H1 (cell line): ENCODE measurements around the gene CHN2. TPM values are rescaled to one million over a fixed set of nuclear protein-coding genes. Genes with fewer than 3 reads are reported as not detected.

Source experiments
- CTCF ChIA-PET: fragments of 300-600 bp; sonication (Branson Sonifier 250); formaldehyde crosslinking; loops from one replicate; lab custom pipeline; 2021; ENCODE audit not compliant: partially characterized antibody; lab: Charles Lee
- POLR2A ChIA-PET: fragments of 300-600 bp; sonication (Branson Sonifier 250); formaldehyde crosslinking; loops from one replicate; lab custom pipeline; 2021; ENCODE audit warnings: inconsistent platforms; ENCODE audit not compliant: partially characterized antibody; lab: Charles Lee
- DNase-seq, 2 experiments: peaks; one replicate each; pipeline versions ENCODE4 v3.0.0 to v3.0.0-alpha.2; 2010 to 2022; ENCODE audit warnings: low spot score in 2 of 2, low read depth in 1 of 2, mixed read lengths in 1 of 2
- FAIRE-seq: peaks from 2 replicates; lab custom pipeline; 2011; peaks lifted over from hg19 to GRCh38; lab: Jason Lieb, UNC
- H2AFZ ChIP-seq: 2 replicates; pipeline ENCODE4 v1.8.1; 2012; ENCODE audit warnings: low read length, inconsistent platforms
- H2AK5ac ChIP-seq: 2 replicates; pipeline ENCODE4 v1.6.1; 2013; ENCODE audit warnings: low read depth, low read length
- H2BK120ac ChIP-seq: replicated peaks from 2 replicates; pipeline ENCODE3; 2013; ENCODE audit warnings: low read depth, low read length, inconsistent platforms
- H2BK12ac ChIP-seq: 2 replicates; pipeline ENCODE4 v1.6.1; 2013; ENCODE audit warnings: low read depth, low read length
- H2BK15ac ChIP-seq: 2 replicates; pipeline ENCODE4 v1.6.1; 2013; ENCODE audit warnings: low read length
- H2BK20ac ChIP-seq: 2 replicates; pipeline ENCODE4 v1.6.1; 2013; ENCODE audit warnings: low read length
- H2BK5ac ChIP-seq: 2 replicates; pipeline ENCODE4 v1.6.1; 2013; ENCODE audit warnings: low read depth, low read length
- H3K14ac ChIP-seq: 2 replicates; pipeline ENCODE4 v1.6.1; 2013; ENCODE audit warnings: inconsistent platforms; ENCODE audit not compliant: insufficient read length
- H3K18ac ChIP-seq: 2 replicates; pipeline ENCODE4 v1.6.1; 2013; ENCODE audit warnings: low read length; ENCODE audit errors: extremely low read depth
- H3K23ac ChIP-seq: 2 replicates; pipeline ENCODE4 v1.6.1; 2013; ENCODE audit warnings: inconsistent platforms; ENCODE audit not compliant: insufficient read length
- H3K23me2 ChIP-seq: 2 replicates; pipeline ENCODE4 v1.6.1; 2013; ENCODE audit warnings: low read depth, low read length
- H3K27ac ChIP-seq: 2 replicates; pipeline ENCODE4 v1.6.1; 2011; ENCODE audit warnings: low read depth, low read length, inconsistent platforms
- H3K27me3 ChIP-seq, 4 experiments: replicated peaks in 1 of 4; 1 replicate in 1 of 4; 2 replicates in 3 of 4; pipeline versions ENCODE4 v1.6.1 to v1.8.1; 2011 to 2013; ENCODE audit warnings: low read length in 3 of 4, mild to moderate bottlenecking in 3 of 4, inconsistent platforms in 2 of 4, mixed read lengths in 2 of 4, moderate library complexity in 1 of 4; ENCODE audit not compliant: control insufficient read depth in 3 of 4, insufficient read depth in 3 of 4; ENCODE audit errors: extremely low read depth in 1 of 4
- H3K36me3 ChIP-seq, 4 experiments: 2 replicates each; pipeline versions ENCODE4 v1.6.1 to v1.8.1; 2011 to 2013; ENCODE audit warnings: mild to moderate bottlenecking in 4 of 4, low read length in 3 of 4, moderate library complexity in 2 of 4, control low read depth in 1 of 4, inconsistent platforms in 1 of 4; ENCODE audit not compliant: insufficient read depth in 4 of 4, control insufficient read depth in 2 of 4
- H3K4ac ChIP-seq: replicated peaks from 2 replicates; pipeline ENCODE3; 2013; ENCODE audit warnings: low read length, low read depth, mixed read lengths, inconsistent platforms; ENCODE audit not compliant: insufficient read length
- H3K4me1 ChIP-seq, 4 experiments: replicated peaks in 1 of 4; 1 replicate in 1 of 4; 2 replicates in 3 of 4; pipeline versions ENCODE4 v1.6.1 to v1.8.1; 2011 to 2013; ENCODE audit warnings: low read length in 3 of 4, inconsistent platforms in 2 of 4, mixed read lengths in 1 of 4; ENCODE audit not compliant: insufficient read depth in 4 of 4, control insufficient read depth in 3 of 4
- H3K4me2 ChIP-seq, 2 experiments: 2 replicates each; pipeline versions ENCODE4 v1.6.1 to v1.8.1; 2011 to 2013; ENCODE audit warnings: low read depth in 2 of 2, low read length in 2 of 2, control low read depth in 1 of 2, inconsistent platforms in 1 of 2, mild to moderate bottlenecking in 1 of 2; ENCODE audit not compliant: insufficient read depth in 1 of 2
- H3K4me3 ChIP-seq, 4 experiments: fragments of 200-600, 300-600 bp in 1 of 4; sonication (generic), shearing (Covaris generic), sonication (Bioruptor Twin) in 1 of 4; 2 replicates each; pipeline versions ENCODE4 v1.5.1 to v1.8.1; 2011 to 2016; ENCODE audit warnings: low read length in 4 of 4, low read depth in 3 of 4, control low read depth in 2 of 4, inconsistent platforms in 2 of 4, mild to moderate bottlenecking in 2 of 4, mixed read lengths in 1 of 4, moderate library complexity in 1 of 4; ENCODE audit not compliant: insufficient read depth in 2 of 4; ENCODE audit errors: extremely low read depth in 1 of 4
- H3K56ac ChIP-seq: replicated peaks from 2 replicates; pipeline ENCODE3; 2013; ENCODE audit warnings: low read depth, mild to moderate bottlenecking, mixed read lengths, low read length, inconsistent platforms; ENCODE audit not compliant: insufficient read length
- H3K79me1 ChIP-seq: 2 replicates; pipeline ENCODE4 v1.6.1; 2013; ENCODE audit warnings: low read depth, low read length, control low read depth
- H3K79me2 ChIP-seq, 2 experiments: 2 replicates each; pipeline versions ENCODE4 v1.6.1 to v1.8.1; 2012 to 2013; ENCODE audit warnings: low read length in 2 of 2, mild to moderate bottlenecking in 2 of 2, inconsistent platforms in 1 of 2; ENCODE audit not compliant: insufficient read depth in 2 of 2, control insufficient read depth in 1 of 2
- H3K9ac ChIP-seq, 4 experiments: replicated peaks in 1 of 4; 1 replicate in 1 of 4; 2 replicates in 3 of 4; pipeline versions ENCODE4 v1.6.1 to v1.8.1; 2011 to 2013; ENCODE audit warnings: low read depth in 3 of 4, low read length in 3 of 4, control low read depth in 2 of 4, mild to moderate bottlenecking in 2 of 4, moderate library complexity in 2 of 4, inconsistent platforms in 1 of 4; ENCODE audit errors: extremely low read depth in 1 of 4
- H3K9me3 ChIP-seq, 2 experiments: 2 replicates each; pipeline versions ENCODE4 v1.6.1 to v1.8.1; 2012 to 2013; ENCODE audit warnings: mild to moderate bottlenecking in 2 of 2, moderate library complexity in 2 of 2, control low read depth in 1 of 2, inconsistent platforms in 1 of 2, low read depth in 1 of 2, low read length in 1 of 2, mixed read lengths in 1 of 2; ENCODE audit not compliant: insufficient read depth in 2 of 2
- H4K20me1 ChIP-seq, 2 experiments: replicated peaks in 1 of 2; 2 replicates each; pipeline versions ENCODE3 to v1.8.1; 2011 to 2013; ENCODE audit warnings: inconsistent platforms in 2 of 2, low read length in 2 of 2, mild to moderate bottlenecking in 1 of 2; ENCODE audit not compliant: insufficient read depth in 2 of 2, control insufficient read depth in 1 of 2
- H4K5ac ChIP-seq: 2 replicates; pipeline ENCODE4 v1.6.1; 2013; ENCODE audit warnings: low read length, low read depth, mixed read lengths, inconsistent platforms; ENCODE audit not compliant: insufficient read length
- H4K8ac ChIP-seq: 2 replicates; pipeline ENCODE4 v1.8.0; 2013; ENCODE audit warnings: mild to moderate bottlenecking, moderate library complexity, low read length, inconsistent platforms; ENCODE audit not compliant: insufficient read depth; ENCODE audit errors: extremely low read depth
- H4K91ac ChIP-seq: replicated peaks from 2 replicates; pipeline ENCODE3; 2013; ENCODE audit warnings: low read length, mixed read lengths, inconsistent platforms; ENCODE audit not compliant: insufficient read length
- ASH2L ChIP-seq: fragments of 200-600, 300-600 bp; sonication (generic); IDR thresholded peaks from one replicate; pipeline ENCODE4 v1.7.1; 2017; ENCODE audit warnings: low read length
- EP300 ChIP-seq, 2 experiments: IDR thresholded peaks; 1 replicate in 1 of 2; 2 replicates in 1 of 2; pipeline ENCODE4 v1.6.1; 2011 to 2012; ENCODE audit warnings: low read depth in 2 of 2, low read length in 2 of 2, mild to moderate bottlenecking in 2 of 2, borderline replicate concordance in 1 of 2, inconsistent platforms in 1 of 2, moderate library complexity in 1 of 2
- HDAC6 ChIP-seq: IDR thresholded peaks from one replicate; pipeline ENCODE4 v1.7.1; 2012; ENCODE audit warnings: low read depth, mild to moderate bottlenecking, inconsistent platforms, low read length, moderate library complexity
- POU5F1 ChIP-seq: IDR thresholded peaks from 2 replicates; pipeline ENCODE4 v1.6.1; 2011; ENCODE audit warnings: low read depth, mild to moderate bottlenecking, low read length, moderate library complexity
- RBBP5 ChIP-seq: IDR thresholded peaks from 2 replicates; pipeline ENCODE4 v1.7.1; 2012; ENCODE audit warnings: low read depth, mild to moderate bottlenecking, inconsistent platforms, low read length, moderate library complexity, borderline replicate concordance
- RFX5 ChIP-seq: IDR thresholded peaks from 2 replicates; pipeline ENCODE4 v1.6.1; 2011; ENCODE audit warnings: low read depth, low read length, improper control_type of control experiment, borderline replicate concordance
- polyA plus RNA-seq, 7 experiments: library from polyadenylated mRNA; depleted of rRNA in 3 of 7; stranded (reverse) in 5 of 7; unstranded in 2 of 7; fragments of >200 nt in 5 of 7; fragments of 200-250 nt in 2 of 7; gene quantifications; 1 replicate in 5 of 7; 2 replicates in 1 of 7; 4 replicates in 1 of 7; pipeline versions ENCODE4 v1.2.1 to v1.2.3, GENCODE V29; 2011 to 2013; ENCODE audit warnings: missing spikeins in 2 of 7, mixed read lengths in 2 of 7
- total RNA-seq: library from RNA; stranded (reverse); fragmentation: NEBNext Ultra II Directional; extraction: Animal tissue kit (Norgen Biotek cat#: 25700); gene quantifications from 2 replicates; pipeline ENCODE4 v1.2.1, GENCODE V29; 2021

CHN2 gene
- total and polyA plus RNA-seq, 2 of the 8 experiments (the other 6 are each of a cell fraction or from before 2014, with no cell fraction given) = 2.9 to 4.8 TPM

- CTCF ChIA-PET = interaction anchor here (0.6 to 6.8 kb wide), 16 partner anchors 11 to 370 kb away, joined by 3 to 67 read pairs (median 4); no protein-coding TSS in a partner anchor
- Histone ChIP-seq H2BK12ac (no peak overlapping the region), H3K27ac (no peak overlapping the region)
- TF ChIP-seq POU5F1 (peak; percentile 78), ASH2L (no peak), HDAC6 (no peak), EP300 (IDR thresholded peaks at IDR 0.05; ENCODE audit: borderline replicate concordance in 1 of 2, low read depth in 2 of 2, low read length in 2 of 2) (peak in 1 of 2 experiments; percentile 59; a peak in 1 of 3 replicates), RBBP5 (no peak), RFX5 (no peak)
These were observed 101.8 kb downstream of the CHN2 start for GRCh38 chr7:29296421-29296820.

More at GRCh38 chr7:29296421-29296820, 101.8 kb downstream of the CHN2 start:
- POLR2A ChIA-PET = no interaction called here
- H3K4me3 ChIP-seq = peak overlapping the region in 1 of 4 experiments; percentile 30; a peak in 1 of 8 replicates
- no peaks in the 10 kb centered on the region for H3K79me1 ChIP-seq
- H3K36me3 ChIP-seq = no peaks in the 10 kb centered on the region
- H3K9ac ChIP-seq = no peak overlapping the region
- no peak overlapping the region for H4K91ac ChIP-seq
- H3K56ac ChIP-seq = no peak overlapping the region
- H3K4me2 ChIP-seq = peak overlapping the region; percentile 24 to 50; a peak in 2 of 4 replicates
- no peaks in the 10 kb centered on the region for H3K9me3 ChIP-seq
- H4K5ac ChIP-seq = no peak overlapping the region
- no peak overlapping the region for H2AK5ac ChIP-seq
- no peaks in the 10 kb centered on the region; the same call in 1 of the 2 replicates for H3K23me2 ChIP-seq
- no peak overlapping the region for H3K23ac ChIP-seq
- no peak for DNase-seq
- no peak overlapping the region for H3K14ac ChIP-seq
- H2BK5ac ChIP-seq = peak overlapping the region; percentile 38; the same call in 1 of the 2 replicates
- 0 out of 2 replicates have a peak overlapping the region, but pooled peaks have one; percentile 76 for H3K18ac ChIP-seq
- H2AFZ ChIP-seq = no peak overlapping the region
- H4K20me1 ChIP-seq = no peaks in the 10 kb centered on the region
- H2BK120ac ChIP-seq = no peak overlapping the region
- no peak overlapping the region for H4K8ac ChIP-seq
- H2BK15ac ChIP-seq = no peak overlapping the region
- no peaks in the 10 kb centered on the region for H3K79me2 ChIP-seq
- H3K4me1 ChIP-seq = peaks cover 14 to 28% (median 18%) of the 10 kb centered on the region in 4 experiments
- no peak overlapping the region for H3K4ac ChIP-seq
- FAIRE-seq = peak; percentile 94
- H2BK20ac ChIP-seq = no peak overlapping the region; the same call in 1 of the 2 replicates
- no peaks in the 10 kb centered on the region for H3K27me3 ChIP-seq
